H1 (cell line): Measurements from ENCODE around the gene METTL22. TPM values are rescaled to one million over a fixed set of nuclear protein-coding genes. Genes with fewer than 3 reads are reported as not detected.

Source experiments
- CTCF ChIA-PET: fragments of 300-600 bp; sonication (Branson Sonifier 250); formaldehyde crosslinking; loops from one replicate; lab custom pipeline; 2021; ENCODE audit not compliant: partially characterized antibody; lab: Charles Lee
- POLR2A ChIA-PET: fragments of 300-600 bp; sonication (Branson Sonifier 250); formaldehyde crosslinking; loops from one replicate; lab custom pipeline; 2021; ENCODE audit warnings: inconsistent platforms; ENCODE audit not compliant: partially characterized antibody; lab: Charles Lee
- DNase-seq, 2 experiments: peaks; one replicate each; pipeline versions ENCODE4 v3.0.0 to v3.0.0-alpha.2; 2010 to 2022; ENCODE audit warnings: low spot score in 2 of 2, low read depth in 1 of 2, mixed read lengths in 1 of 2
- FAIRE-seq: peaks from 2 replicates; lab custom pipeline; 2011; peaks lifted over from hg19 to GRCh38; lab: Jason Lieb, UNC
- H2AFZ ChIP-seq: 2 replicates; pipeline ENCODE4 v1.8.1; 2012; ENCODE audit warnings: low read length, inconsistent platforms
- H2AK5ac ChIP-seq: 2 replicates; pipeline ENCODE4 v1.6.1; 2013; ENCODE audit warnings: low read depth, low read length
- H2BK120ac ChIP-seq: replicated peaks from 2 replicates; pipeline ENCODE3; 2013; ENCODE audit warnings: low read depth, low read length, inconsistent platforms
- H2BK12ac ChIP-seq: 2 replicates; pipeline ENCODE4 v1.6.1; 2013; ENCODE audit warnings: low read depth, low read length
- H2BK15ac ChIP-seq: 2 replicates; pipeline ENCODE4 v1.6.1; 2013; ENCODE audit warnings: low read length
- H2BK20ac ChIP-seq: 2 replicates; pipeline ENCODE4 v1.6.1; 2013; ENCODE audit warnings: low read length
- H2BK5ac ChIP-seq: 2 replicates; pipeline ENCODE4 v1.6.1; 2013; ENCODE audit warnings: low read depth, low read length
- H3K14ac ChIP-seq: 2 replicates; pipeline ENCODE4 v1.6.1; 2013; ENCODE audit warnings: inconsistent platforms; ENCODE audit not compliant: insufficient read length
- H3K18ac ChIP-seq: 2 replicates; pipeline ENCODE4 v1.6.1; 2013; ENCODE audit warnings: low read length; ENCODE audit errors: extremely low read depth
- H3K23ac ChIP-seq: 2 replicates; pipeline ENCODE4 v1.6.1; 2013; ENCODE audit warnings: inconsistent platforms; ENCODE audit not compliant: insufficient read length
- H3K23me2 ChIP-seq: 2 replicates; pipeline ENCODE4 v1.6.1; 2013; ENCODE audit warnings: low read depth, low read length
- H3K27ac ChIP-seq: 2 replicates; pipeline ENCODE4 v1.6.1; 2011; ENCODE audit warnings: low read depth, low read length, inconsistent platforms
- H3K27me3 ChIP-seq, 4 experiments: replicated peaks in 1 of 4; 1 replicate in 1 of 4; 2 replicates in 3 of 4; pipeline versions ENCODE4 v1.6.1 to v1.8.1; 2011 to 2013; ENCODE audit warnings: low read length in 3 of 4, mild to moderate bottlenecking in 3 of 4, inconsistent platforms in 2 of 4, mixed read lengths in 2 of 4, moderate library complexity in 1 of 4; ENCODE audit not compliant: control insufficient read depth in 3 of 4, insufficient read depth in 3 of 4; ENCODE audit errors: extremely low read depth in 1 of 4
- H3K36me3 ChIP-seq, 4 experiments: 2 replicates each; pipeline versions ENCODE4 v1.6.1 to v1.8.1; 2011 to 2013; ENCODE audit warnings: mild to moderate bottlenecking in 4 of 4, low read length in 3 of 4, moderate library complexity in 2 of 4, control low read depth in 1 of 4, inconsistent platforms in 1 of 4; ENCODE audit not compliant: insufficient read depth in 4 of 4, control insufficient read depth in 2 of 4
- H3K4ac ChIP-seq: replicated peaks from 2 replicates; pipeline ENCODE3; 2013; ENCODE audit warnings: low read length, low read depth, mixed read lengths, inconsistent platforms; ENCODE audit not compliant: insufficient read length
- H3K4me1 ChIP-seq, 4 experiments: replicated peaks in 1 of 4; 1 replicate in 1 of 4; 2 replicates in 3 of 4; pipeline versions ENCODE4 v1.6.1 to v1.8.1; 2011 to 2013; ENCODE audit warnings: low read length in 3 of 4, inconsistent platforms in 2 of 4, mixed read lengths in 1 of 4; ENCODE audit not compliant: insufficient read depth in 4 of 4, control insufficient read depth in 3 of 4
- H3K4me2 ChIP-seq, 2 experiments: 2 replicates each; pipeline versions ENCODE4 v1.6.1 to v1.8.1; 2011 to 2013; ENCODE audit warnings: low read depth in 2 of 2, low read length in 2 of 2, control low read depth in 1 of 2, inconsistent platforms in 1 of 2, mild to moderate bottlenecking in 1 of 2; ENCODE audit not compliant: insufficient read depth in 1 of 2
- H3K4me3 ChIP-seq, 4 experiments: fragments of 200-600, 300-600 bp in 1 of 4; sonication (generic), shearing (Covaris generic), sonication (Bioruptor Twin) in 1 of 4; 2 replicates each; pipeline versions ENCODE4 v1.5.1 to v1.8.1; 2011 to 2016; ENCODE audit warnings: low read length in 4 of 4, low read depth in 3 of 4, control low read depth in 2 of 4, inconsistent platforms in 2 of 4, mild to moderate bottlenecking in 2 of 4, mixed read lengths in 1 of 4, moderate library complexity in 1 of 4; ENCODE audit not compliant: insufficient read depth in 2 of 4; ENCODE audit errors: extremely low read depth in 1 of 4
- H3K56ac ChIP-seq: replicated peaks from 2 replicates; pipeline ENCODE3; 2013; ENCODE audit warnings: low read depth, mild to moderate bottlenecking, mixed read lengths, low read length, inconsistent platforms; ENCODE audit not compliant: insufficient read length
- H3K79me1 ChIP-seq: 2 replicates; pipeline ENCODE4 v1.6.1; 2013; ENCODE audit warnings: low read depth, low read length, control low read depth
- H3K79me2 ChIP-seq, 2 experiments: 2 replicates each; pipeline versions ENCODE4 v1.6.1 to v1.8.1; 2012 to 2013; ENCODE audit warnings: low read length in 2 of 2, mild to moderate bottlenecking in 2 of 2, inconsistent platforms in 1 of 2; ENCODE audit not compliant: insufficient read depth in 2 of 2, control insufficient read depth in 1 of 2
- H3K9ac ChIP-seq, 4 experiments: replicated peaks in 1 of 4; 1 replicate in 1 of 4; 2 replicates in 3 of 4; pipeline versions ENCODE4 v1.6.1 to v1.8.1; 2011 to 2013; ENCODE audit warnings: low read depth in 3 of 4, low read length in 3 of 4, control low read depth in 2 of 4, mild to moderate bottlenecking in 2 of 4, moderate library complexity in 2 of 4, inconsistent platforms in 1 of 4; ENCODE audit errors: extremely low read depth in 1 of 4
- H3K9me3 ChIP-seq, 2 experiments: 2 replicates each; pipeline versions ENCODE4 v1.6.1 to v1.8.1; 2012 to 2013; ENCODE audit warnings: mild to moderate bottlenecking in 2 of 2, moderate library complexity in 2 of 2, control low read depth in 1 of 2, inconsistent platforms in 1 of 2, low read depth in 1 of 2, low read length in 1 of 2, mixed read lengths in 1 of 2; ENCODE audit not compliant: insufficient read depth in 2 of 2
- H4K20me1 ChIP-seq, 2 experiments: replicated peaks in 1 of 2; 2 replicates each; pipeline versions ENCODE3 to v1.8.1; 2011 to 2013; ENCODE audit warnings: inconsistent platforms in 2 of 2, low read length in 2 of 2, mild to moderate bottlenecking in 1 of 2; ENCODE audit not compliant: insufficient read depth in 2 of 2, control insufficient read depth in 1 of 2
- H4K5ac ChIP-seq: 2 replicates; pipeline ENCODE4 v1.6.1; 2013; ENCODE audit warnings: low read length, low read depth, mixed read lengths, inconsistent platforms; ENCODE audit not compliant: insufficient read length
- H4K8ac ChIP-seq: 2 replicates; pipeline ENCODE4 v1.8.0; 2013; ENCODE audit warnings: mild to moderate bottlenecking, moderate library complexity, low read length, inconsistent platforms; ENCODE audit not compliant: insufficient read depth; ENCODE audit errors: extremely low read depth
- H4K91ac ChIP-seq: replicated peaks from 2 replicates; pipeline ENCODE3; 2013; ENCODE audit warnings: low read length, mixed read lengths, inconsistent platforms; ENCODE audit not compliant: insufficient read length
- ATF2 ChIP-seq: IDR thresholded peaks from 2 replicates; pipeline ENCODE4 v1.6.1; 2012; ENCODE audit warnings: low read length, inconsistent platforms
- CBX5 ChIP-seq: fragments of 300-800, 300-1000 bp; sonication (generic); IDR thresholded peaks from 2 replicates; pipeline ENCODE4 v1.7.1; 2016; ENCODE audit warnings: antibody characterized with exemption, low read length, low read depth
- CTBP2 ChIP-seq: IDR thresholded peaks from 2 replicates; pipeline ENCODE4 v1.7.0; 2011; ENCODE audit warnings: borderline replicate concordance, mild to moderate bottlenecking, moderate library complexity, mixed read lengths, low read length; ENCODE audit not compliant: insufficient read depth, insufficient read length
- E2F6 ChIP-seq: IDR thresholded peaks from 2 replicates; pipeline ENCODE4 v1.6.1; 2012; ENCODE audit warnings: inconsistent platforms
- EZH2 ChIP-seq: fragments of 200-600 bp; sonication (generic); IDR thresholded peaks from 2 replicates; pipeline ENCODE4 v1.7.1; 2012; ENCODE audit warnings: low read depth, mild to moderate bottlenecking, moderate library complexity, low read length, inconsistent platforms; ENCODE audit not compliant: severe bottlenecking
- FOSL1 ChIP-seq: IDR thresholded peaks from 2 replicates; pipeline ENCODE4 v1.6.1; 2011; ENCODE audit warnings: mild to moderate bottlenecking, low read depth, low read length, moderate library complexity; ENCODE audit not compliant: insufficient read depth
- POLR2A ChIP-seq, 2 experiments: IDR thresholded peaks; 1 replicate in 1 of 2; 2 replicates in 1 of 2; pipeline ENCODE4 v1.6.1; 2011; ENCODE audit warnings: low read depth in 2 of 2, low read length in 2 of 2, mild to moderate bottlenecking in 2 of 2; ENCODE audit errors: control extremely low read depth in 1 of 2
- POU5F1 ChIP-seq: IDR thresholded peaks from 2 replicates; pipeline ENCODE4 v1.6.1; 2011; ENCODE audit warnings: low read depth, mild to moderate bottlenecking, low read length, moderate library complexity
- RFX5 ChIP-seq: IDR thresholded peaks from 2 replicates; pipeline ENCODE4 v1.6.1; 2011; ENCODE audit warnings: low read depth, low read length, improper control_type of control experiment, borderline replicate concordance
- SP1 ChIP-seq: IDR thresholded peaks from 2 replicates; pipeline ENCODE4 v1.6.1; 2011; ENCODE audit warnings: low read depth, low read length
- SP2 ChIP-seq: IDR thresholded peaks from 2 replicates; pipeline ENCODE4 v1.6.1; 2012; ENCODE audit warnings: mild to moderate bottlenecking, low read length, inconsistent platforms
- ZNF274 ChIP-seq: IDR thresholded peaks from 2 replicates; pipeline ENCODE4 v1.7.0; 2012; ENCODE audit warnings: low read length, borderline replicate concordance; ENCODE audit errors: extremely low read depth
- WGBS, 2 experiments: shearing (Covaris generic) in 1 of 2; methylation state at CpG; one replicate each; pipeline versions ENCODE4 v1.1.6 to v1.1.7; 2013 to 2015; ENCODE audit warnings: low lambda C conversion rate in 2 of 2, mixed read lengths in 2 of 2, inconsistent platforms in 1 of 2, low coverage in 1 of 2, missing lambda C conversion rate in 1 of 2; ENCODE audit not compliant: insufficient replicate concordance in 2 of 2, insufficient coverage in 1 of 2, insufficient read length in 1 of 2; ENCODE audit errors: extremely low coverage in 1 of 2, missing lambda C conversion rate in 1 of 2; 5-methylcytosine and 5-hydroxymethylcytosine counted together
- polyA plus RNA-seq, 7 experiments: library from polyadenylated mRNA; depleted of rRNA in 3 of 7; stranded (reverse) in 5 of 7; unstranded in 2 of 7; fragments of >200 nt in 5 of 7; fragments of 200-250 nt in 2 of 7; gene quantifications; 1 replicate in 5 of 7; 2 replicates in 1 of 7; 4 replicates in 1 of 7; pipeline versions ENCODE4 v1.2.1 to v1.2.3, GENCODE V29; 2011 to 2013; ENCODE audit warnings: missing spikeins in 2 of 7, mixed read lengths in 2 of 7
- total RNA-seq: library from RNA; stranded (reverse); fragmentation: NEBNext Ultra II Directional; extraction: Animal tissue kit (Norgen Biotek cat#: 25700); gene quantifications from 2 replicates; pipeline ENCODE4 v1.2.1, GENCODE V29; 2021

Gene METTL22
- total and polyA plus RNA-seq, 2 of the 8 experiments (the other 6 are each of a cell fraction or from before 2014, with no cell fraction given): 56.7 to 85.2 TPM

- no peak overlapping the region for H3K23ac ChIP-seq
- H3K36me3 ChIP-seq: no peaks in the 10 kb centered on the region
- H2BK5ac ChIP-seq: no peak overlapping the region
- no peaks in the 10 kb centered on the region for H4K20me1 ChIP-seq
- H2BK120ac ChIP-seq: no peak overlapping the region
- H3K4me3 ChIP-seq: no peak overlapping the region
- no peaks in the 10 kb centered on the region for H3K79me2 ChIP-seq
- no peak overlapping the region for H2AK5ac ChIP-seq
- 61% methylated on average over 3 of the region's 3 CpGs; no CpG with 5 or more reads in 1 of the 2 experiments for WGBS, 2 experiments
- H3K4me2 ChIP-seq: no peak overlapping the region
- H3K56ac ChIP-seq: no peak overlapping the region
- H3K4me1 ChIP-seq: no peaks in the 10 kb centered on the region
- ChIA-PET CTCF (interaction anchor here (0.9 to 27.6 kb wide), 9 partner anchors 9 to 224 kb away, joined by 3 to 404 read pairs (median 6); partner anchors contain the start of genes PMM2 and TMEM186), POLR2A (interaction anchor here (0.8 to 1.4 kb wide), 3 partner anchors 9 to 124 kb away, joined by 3 to 4 read pairs (median 3); no protein-coding TSS in a partner anchor)
- H3K27ac ChIP-seq: no peak overlapping the region
- DNase-seq (no peak), FAIRE-seq (no peak)
- no peak overlapping the region for H2BK12ac ChIP-seq
- no peak overlapping the region for H4K91ac ChIP-seq
- no peak overlapping the region for H3K9ac ChIP-seq
- no peak overlapping the region for H4K5ac ChIP-seq
- no peaks in the 10 kb centered on the region for H3K23me2 ChIP-seq
- no peak overlapping the region for H2BK15ac ChIP-seq
- no peak overlapping the region for H3K4ac ChIP-seq
- H2AFZ ChIP-seq: no peak overlapping the region
- no peak overlapping the region for H3K14ac ChIP-seq
- H3K18ac ChIP-seq: no peak overlapping the region
- no peak overlapping the region for H4K8ac ChIP-seq
- no peak overlapping the region for H2BK20ac ChIP-seq
- no peaks in the 10 kb centered on the region for H3K27me3 ChIP-seq
- no peaks in the 10 kb centered on the region for H3K79me1 ChIP-seq
- H3K9me3 ChIP-seq: 0 out of 4 replicates have a peak, but pooled peaks cover 0 to 2% of the 10 kb centered on the region in 2 experiments
- TF ChIP-seq POLR2A (IDR thresholded peaks at IDR 0.05; ENCODE audit: control extremely low read depth in 1 of 2, low read depth in 2 of 2, low read length in 2 of 2) (no peak), RFX5 (no peak), EZH2 (no peak), ATF2 (no peak), SP1 (no peak), POU5F1 (no peak), CBX5 (no peak), ZNF274 (no peak), CTBP2 (no peak), E2F6 (no peak), FOSL1 (no peak), SP2 (no peak)
These were observed 34.9 kb downstream of the METTL22 start for GRCh38 chr16:8656376-8656775.
